Measurements from ENCODE around the gene NSD1.

The NSD1 gene

DNA sequence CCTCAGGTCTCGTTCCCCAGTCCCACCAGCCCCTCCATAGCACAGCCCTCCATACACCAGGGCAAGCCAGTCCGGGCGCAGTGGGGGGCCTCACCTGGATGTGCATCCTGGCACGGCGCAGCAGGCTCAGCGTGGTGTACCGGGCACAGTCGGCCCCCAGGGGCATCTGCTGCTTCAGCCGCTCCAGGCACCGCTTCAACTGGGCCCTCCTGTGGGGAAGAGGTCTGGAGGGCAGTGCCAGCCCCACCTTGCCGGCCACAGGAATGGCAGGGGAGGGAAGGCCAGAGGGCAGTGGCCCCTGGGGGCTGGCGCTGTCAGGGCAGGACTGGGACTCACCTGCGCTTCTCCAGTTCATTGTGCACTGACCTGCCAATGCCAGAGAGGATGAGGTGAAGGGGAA lies 176.8 kb downstream of the NSD1 start:
- no peak for DNase-seq

DNA sequence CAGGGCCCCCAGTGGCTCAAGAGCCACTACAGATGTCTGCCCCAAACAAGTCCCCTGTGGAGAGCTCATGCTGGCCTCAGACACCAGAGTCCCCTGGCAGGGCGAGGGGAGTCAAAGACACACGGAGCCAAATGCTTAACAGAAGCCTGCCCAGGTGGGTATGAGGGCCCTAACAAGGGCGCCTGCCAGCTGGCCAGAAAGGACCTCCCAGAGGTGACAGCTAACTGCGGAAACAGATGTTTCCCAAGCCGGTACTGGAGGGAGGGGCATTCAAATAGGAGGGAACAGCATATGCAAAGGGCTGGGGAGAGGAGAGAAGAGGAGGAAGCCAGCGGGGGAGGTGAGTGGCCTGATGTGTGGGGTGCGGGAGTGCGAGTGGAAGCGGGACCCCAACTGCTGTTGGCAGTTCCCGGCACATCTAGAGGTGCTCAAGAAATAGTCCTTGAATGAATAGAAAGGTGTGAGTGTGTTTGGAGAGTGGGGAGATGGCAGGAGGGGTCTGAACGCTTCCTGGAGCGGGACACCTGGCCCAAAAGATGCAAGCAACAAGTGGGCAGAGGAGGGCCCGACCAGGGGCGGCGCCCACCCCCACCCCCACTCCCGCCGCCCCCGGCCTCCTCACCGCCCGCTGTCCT lies 177.3 kb downstream of the NSD1 start:
- peak; percentile 75 for DNase-seq

DNA sequence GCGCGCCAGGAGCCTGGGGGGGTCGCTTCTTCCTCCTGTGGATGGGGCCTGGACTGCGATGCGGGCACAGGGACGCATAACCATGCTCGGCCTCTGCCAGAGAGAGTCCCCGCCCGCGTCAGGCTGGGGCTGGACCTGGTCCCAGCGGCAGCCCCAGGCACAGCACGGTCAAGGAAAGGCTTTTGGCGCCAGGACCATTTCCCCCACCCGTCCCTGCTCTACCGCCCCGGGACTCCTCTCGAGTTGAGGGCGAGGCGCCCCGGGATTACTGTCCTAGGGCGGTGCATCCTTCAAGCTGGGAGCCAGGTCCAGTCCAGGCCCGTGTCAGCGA lies 177.8 kb downstream of the NSD1 start:
- no peak for DNase-seq

DNA sequence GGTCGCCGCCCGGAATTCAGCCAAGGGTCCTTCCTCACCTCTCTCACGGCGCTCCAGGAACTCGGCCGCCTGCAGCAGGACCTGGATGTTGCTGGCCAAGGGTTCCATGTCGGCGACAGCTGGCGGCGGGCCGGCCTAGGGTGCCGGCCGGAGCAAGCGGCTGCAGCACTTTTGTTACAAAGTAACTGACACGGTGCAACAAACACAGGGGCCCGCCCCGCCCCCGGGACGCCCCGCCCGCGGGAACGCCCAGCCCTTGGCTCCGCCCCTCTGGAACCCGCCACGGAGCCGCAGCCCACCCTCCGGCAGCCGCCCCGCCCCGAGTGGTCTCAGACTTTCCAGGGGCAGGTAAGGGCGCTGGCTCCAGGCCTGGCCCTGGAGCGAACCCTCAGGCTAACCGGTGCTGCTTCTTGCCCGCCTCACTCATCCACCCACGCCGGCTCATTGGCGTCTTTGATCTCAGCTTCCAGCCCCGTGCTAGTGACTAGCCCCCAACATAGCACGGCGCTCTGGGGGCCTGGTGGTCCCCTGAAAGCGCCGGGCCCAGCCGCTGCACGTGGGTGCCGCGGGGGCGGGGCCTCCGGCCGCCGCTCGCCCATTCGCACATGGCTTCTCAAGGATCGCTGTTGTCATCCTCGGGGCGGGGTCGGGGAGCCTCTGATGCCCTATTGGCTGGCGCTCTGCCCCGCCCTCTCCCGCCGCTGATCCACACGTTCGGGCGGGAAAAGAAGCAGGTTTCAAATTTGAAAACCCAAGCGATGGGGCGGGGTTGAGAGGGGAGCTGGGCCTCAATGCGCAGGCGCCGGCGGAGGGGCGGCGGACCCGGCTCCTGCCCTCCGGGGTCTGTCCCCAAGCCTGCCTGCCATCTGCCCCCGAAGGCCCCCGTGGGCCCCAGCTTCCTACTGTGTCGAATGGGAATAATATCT lies 178.4 kb downstream of the NSD1 start, which contains the start of gene MXD3:
MXD3 (minus strand) TSS at position 176 of the 926 bp plus-strand sequence; CDS start at position 108, 68 bp downstream.
- DNase-seq, result peak; percentile 98

DNA sequence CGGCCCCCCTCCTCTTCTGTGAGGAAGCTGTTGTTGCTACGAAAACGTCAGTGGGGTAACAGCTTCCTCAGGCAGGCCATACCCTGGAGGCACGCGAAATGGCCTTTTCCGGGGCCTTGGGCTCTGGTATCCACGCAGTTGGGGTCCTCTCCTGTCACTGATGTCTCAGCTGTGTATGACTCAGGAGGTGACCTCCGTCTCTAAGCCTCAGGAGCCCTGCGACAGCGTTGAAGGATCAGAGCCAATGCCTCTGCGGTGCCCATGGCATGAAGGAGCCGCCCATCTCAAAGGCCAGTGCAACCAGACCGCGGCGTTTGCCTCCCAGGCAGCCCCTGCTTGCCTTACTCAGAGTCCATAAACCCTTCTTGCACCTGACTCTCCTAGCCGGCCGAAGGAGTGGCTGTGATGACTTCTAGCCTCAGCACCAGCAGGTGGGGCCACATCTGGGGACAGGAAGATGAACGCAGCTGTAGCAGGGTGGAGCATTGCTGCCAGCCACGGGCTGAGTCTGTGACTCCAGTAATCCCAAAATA lies 179.1 kb downstream of the NSD1 start:
- no peak for DNase-seq

DNA sequence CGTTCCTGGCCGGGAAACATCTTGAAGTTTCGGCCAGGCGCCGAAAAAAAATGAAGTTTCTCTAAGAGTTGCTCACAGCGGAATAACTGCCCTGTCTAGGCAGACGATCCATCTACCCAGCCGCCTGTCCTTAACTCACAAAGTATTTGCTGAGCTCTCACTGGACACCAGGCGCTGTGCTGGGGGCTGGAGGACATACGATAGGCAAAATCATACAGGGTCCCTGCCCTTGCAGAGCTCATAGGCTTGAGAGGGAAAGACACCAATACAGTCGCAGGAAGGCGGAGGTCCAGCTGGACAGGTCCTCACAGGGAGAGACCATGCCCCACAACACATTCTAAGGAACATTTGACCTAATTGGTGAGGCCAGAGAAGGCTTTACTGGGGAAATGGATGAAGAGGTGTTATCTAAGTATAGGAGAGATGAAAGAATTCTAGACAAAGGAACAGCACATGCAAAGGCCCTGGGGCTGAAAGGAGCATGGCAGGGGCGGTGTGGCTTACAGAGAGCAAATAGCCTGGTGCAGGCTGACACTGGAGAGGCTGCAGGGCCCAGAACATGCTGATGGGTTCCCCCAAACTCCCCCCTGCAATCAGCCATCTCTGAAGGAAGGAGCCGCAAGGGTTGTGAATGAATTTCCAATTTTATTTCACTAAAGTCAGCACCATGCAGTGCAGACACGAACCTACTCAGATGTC lies 180.1 kb downstream of the NSD1 start:
- DNase-seq, result no peak

DNA sequence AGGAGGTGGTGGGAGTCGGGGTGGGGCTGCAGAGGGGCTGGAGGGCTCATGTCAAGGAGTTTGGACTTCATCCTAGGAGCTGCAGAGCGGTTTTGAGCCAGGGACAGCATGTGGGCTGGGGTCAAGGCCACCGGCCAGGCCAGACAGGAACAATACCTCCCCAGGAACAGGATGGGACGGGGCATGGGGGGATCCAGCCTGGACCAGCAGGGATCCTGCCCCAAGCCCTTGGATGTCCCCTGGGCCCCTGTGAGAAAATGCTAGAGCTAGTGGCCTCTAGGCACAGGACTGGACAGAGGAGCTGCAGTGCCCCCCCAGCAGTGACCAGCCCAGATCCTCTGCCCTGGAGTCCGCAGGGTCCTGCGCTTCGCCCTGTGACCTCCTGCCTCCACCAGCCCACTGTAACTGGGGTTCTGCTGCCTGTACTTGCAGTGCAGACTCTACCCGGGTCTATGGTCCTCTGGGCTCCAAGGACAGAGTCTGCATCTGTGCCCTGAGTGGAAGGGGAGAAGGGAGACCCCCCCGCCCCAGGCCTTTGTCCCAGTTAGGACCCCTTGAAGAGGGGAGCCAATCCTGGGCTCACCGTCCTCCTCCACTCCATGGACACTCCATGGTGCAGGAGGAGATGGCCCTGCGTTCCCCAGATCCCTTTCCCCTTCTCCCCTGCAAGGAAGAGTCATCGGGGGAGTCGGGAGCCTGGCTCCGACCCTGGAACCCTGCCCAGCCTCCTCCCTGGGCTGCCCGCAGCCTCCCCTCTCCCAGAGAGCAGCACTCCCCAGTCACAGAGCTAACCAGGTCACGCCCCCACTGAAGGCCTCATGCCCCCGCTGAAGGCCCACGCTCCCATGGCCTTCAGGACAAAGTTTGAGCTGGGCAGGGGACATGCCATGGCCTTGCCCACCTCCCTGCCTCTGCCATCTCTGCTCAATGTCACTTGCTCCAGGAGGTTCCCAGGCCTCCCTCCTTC lies 181.1 kb downstream of the NSD1 start:
- no peak for DNase-seq

DNA sequence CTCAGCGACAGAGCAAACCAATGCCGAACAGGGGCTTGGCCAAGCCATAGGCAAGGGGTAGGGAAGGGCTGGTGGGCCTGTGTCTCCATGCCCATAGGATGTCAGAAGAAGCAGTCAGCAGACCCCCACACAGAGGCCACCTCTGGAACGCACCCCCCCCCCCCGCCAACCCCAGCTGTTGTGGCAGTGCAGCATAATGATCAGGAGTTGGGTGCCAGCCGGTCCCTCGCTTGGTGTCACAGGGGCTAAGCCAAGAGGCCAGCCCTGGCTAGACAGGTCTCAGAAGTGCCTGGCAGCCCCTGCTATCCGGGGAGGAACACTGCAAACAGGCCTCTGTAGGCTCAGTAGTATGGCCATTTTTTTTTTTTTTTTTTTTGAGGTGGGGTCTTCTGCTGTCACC lies 181.8 kb downstream of the NSD1 start:
- DNase-seq, result no peak

DNA sequence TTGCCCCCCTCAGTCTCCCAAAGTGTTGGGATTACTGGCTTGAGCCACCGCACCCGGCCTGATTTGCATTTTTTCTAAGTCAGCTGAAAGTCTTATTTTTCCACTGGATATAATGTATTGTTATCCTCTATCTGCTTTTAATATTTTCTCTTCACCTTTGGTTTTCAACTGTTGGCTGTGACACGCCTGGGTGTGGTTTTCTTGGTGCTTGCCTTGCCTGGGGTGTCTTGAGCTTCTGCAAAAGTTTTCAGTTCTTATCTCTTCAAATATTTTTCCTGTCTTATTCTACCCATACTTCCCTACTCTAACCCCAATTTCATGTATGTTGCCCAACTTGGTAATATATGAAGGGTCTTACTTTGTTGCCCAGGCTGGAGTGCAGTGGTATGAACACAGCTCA lies 182.4 kb downstream of the NSD1 start:
- DNase-seq, result no peak

DNA sequence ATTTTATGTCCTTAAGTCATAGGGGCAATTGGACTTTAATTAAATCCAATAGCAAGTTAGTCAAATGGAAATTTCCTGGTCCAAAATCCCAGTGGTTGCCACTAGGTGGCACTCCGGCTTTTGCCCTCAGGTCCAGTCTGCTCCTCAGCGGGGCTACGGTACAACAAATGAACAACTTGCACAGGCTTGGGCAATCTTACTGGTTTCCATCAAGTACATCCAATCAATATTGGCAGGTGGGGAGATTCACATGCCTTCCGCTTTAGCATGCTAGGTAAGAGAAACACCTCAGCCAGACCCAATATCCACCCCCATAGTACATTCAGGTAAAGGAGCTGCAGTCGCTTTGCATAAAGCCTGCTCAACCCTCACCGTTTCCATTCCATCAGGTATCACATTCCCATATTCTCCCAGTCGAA lies 184.4 kb downstream of the NSD1 start:
- peak; percentile 60 for DNase-seq

DNA sequence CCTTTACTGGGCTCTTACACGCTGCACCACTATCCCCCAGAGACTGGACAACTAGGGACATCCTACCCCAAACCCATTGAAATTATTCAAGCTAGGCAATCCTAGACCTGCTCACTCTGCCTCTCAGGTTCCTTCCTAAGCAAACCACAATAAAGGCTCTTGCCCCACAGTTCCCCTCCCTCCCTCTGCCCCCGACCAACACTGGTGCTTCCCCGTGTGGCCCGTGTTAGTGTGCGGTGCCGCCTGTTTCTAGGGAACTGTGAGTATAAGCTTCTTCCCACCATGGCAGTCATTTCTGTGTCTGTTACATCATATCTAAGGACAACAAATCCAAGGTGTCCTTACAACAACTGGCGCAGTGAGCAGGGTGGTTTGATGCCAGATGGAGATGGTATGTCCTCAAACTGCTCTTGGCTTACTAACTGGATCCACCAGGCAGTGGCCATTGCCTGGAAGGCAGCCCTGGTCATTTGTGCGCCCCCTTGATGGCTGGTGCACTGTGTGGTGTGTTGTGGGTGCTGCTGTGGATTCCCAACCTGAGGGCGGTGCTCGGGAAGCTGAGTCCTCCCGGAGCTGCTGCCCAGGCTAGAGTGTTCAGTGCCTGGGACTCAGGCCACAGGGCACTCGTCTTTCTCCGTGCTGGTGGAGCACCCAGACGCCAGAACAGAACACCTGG lies 186.5 kb downstream of the NSD1 start:
- no peak for DNase-seq

DNA sequence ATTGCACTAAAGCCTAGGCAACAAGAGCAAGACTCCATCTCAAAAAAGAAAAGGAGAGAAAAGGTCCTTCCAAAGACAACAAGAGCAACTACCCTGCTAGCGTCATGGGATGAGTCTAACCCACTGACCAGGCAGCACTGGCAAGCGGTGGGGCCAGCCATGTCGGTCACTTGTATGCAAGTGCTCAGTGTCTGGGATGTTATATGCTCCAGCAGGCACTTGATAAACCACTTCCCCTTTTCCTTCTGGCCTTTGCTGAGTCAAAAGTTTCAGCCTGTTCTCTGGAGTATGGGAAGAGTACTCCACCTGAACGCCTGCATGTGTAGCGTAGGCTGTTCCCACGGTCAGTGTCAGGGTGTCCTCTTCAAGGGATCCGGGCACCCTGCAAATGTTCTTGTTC lies 187.3 kb downstream of the NSD1 start:
- no peak for DNase-seq

DNA sequence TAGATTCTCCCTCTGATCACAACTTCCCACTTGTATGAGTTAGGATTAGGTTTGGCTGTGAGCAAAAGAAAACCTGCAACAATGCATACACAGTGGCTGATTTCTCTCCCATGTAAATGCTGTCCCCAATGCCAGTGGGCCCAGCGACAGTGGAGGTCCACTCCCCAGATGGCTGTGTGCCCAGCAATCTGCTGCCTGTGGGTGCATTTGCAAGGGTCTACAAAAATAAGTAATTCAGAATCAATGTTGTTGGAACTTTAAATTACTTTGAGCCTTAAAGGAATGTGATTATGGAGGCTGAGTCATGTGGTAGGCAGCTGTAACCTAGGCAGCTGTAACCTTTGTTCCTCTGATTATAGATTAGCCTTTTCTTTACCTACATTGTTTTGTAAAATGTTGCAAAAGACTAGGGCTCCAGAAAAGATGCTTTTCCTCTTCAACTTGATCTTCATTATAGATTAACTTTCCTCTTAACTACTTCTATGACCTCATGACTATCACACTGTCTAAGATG lies 192.4 kb downstream of the NSD1 start:
- no peak for DNase-seq

DNA sequence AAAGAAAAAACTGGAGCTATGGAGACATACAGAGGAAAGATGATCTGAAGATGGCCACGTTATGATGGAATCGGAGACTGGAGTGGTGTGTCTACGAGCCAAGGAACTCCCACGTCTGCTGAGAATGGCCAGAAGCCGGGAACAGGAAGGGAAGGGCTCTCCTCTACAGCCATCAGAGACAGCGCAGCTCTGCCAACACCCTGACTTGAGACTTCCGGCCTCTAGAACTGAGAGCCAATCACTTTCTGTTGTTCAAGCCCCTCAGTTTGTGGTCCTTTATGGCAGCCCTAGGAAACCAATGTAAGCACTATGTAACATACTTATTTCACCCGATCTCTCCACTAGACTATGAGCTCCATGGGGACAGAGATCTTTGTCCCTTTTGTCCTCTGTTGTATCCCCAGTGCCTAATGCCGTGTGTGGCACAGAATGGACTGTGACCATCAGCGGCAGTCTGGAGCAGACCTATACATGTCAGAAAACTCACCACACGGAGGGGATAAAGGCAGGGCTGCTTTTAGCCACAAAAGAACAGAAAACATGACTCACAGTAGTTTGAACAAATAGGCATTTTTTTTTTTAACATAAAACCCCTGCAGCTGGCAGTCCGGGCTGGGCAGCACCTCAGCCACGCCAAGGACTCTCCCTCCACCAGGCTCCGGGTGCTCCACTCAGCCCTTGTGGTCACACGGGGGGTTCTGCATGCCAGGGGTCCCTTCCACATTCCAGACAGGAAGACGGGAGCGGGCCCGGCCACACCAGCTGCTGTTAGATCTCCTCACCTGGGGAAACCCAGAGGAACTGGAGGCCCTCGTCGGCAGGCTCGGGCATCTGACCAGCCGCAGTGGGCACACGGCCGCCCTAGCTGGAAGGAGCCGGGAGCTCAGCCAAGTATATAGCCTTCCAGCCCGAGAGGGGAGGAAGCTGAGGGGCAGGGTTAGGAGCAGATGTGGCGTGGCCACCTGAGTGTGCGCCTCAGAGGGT lies 194.3 kb downstream of the NSD1 start:
- DNase-seq, result no peak

DNA sequence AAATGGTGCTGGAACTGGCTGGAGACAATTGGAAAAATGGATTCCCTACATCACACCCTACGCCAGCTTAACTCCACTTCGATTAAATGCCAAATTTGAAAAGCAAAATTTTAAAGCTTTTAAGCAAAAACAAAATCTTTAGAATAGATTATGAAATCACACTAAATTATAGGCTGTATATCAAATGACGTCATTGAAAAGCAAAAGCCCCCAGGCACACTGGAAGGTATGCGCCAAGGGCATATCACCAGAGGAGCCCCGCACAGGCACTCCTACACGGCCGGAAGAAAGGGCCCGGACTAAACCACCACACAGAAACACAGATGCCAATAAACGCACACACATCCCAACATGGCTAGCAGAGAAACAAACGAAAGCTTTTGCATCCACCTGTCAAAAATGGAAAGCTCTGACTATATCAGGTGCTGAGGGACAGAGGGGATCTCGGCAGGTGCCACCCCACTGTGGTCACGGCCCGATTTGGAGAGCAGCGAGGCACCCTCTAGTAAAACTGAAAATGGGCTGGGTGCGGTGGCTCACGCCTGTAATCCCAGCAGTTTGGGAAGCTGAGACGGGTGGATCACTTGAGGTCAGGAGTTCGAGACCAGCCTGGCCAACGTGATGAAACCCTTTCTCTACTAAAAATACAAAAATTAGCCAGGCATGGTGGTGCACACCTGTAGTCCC lies 195.1 kb downstream of the NSD1 start:
- DNase-seq, result no peak

DNA sequence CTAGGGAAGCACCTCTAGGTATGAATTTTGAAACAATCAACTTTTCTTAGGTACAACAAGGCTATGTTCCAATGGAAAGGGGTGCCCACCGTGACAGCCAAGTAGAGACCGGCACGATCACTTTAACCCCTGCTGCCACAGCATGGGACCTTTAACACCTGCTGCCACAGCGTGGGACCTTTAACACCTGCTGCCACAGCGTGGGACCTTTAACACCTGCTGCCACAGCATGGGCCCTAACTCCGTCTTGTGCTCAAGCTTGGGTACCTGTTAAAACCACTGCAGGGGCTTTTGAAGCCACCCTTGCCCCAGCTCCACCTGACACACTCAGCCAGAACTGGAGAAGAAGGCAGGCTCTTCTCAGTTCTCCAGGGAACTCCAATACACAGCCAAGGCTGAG lies 196.3 kb downstream of the NSD1 start:
- no peak for DNase-seq

DNA sequence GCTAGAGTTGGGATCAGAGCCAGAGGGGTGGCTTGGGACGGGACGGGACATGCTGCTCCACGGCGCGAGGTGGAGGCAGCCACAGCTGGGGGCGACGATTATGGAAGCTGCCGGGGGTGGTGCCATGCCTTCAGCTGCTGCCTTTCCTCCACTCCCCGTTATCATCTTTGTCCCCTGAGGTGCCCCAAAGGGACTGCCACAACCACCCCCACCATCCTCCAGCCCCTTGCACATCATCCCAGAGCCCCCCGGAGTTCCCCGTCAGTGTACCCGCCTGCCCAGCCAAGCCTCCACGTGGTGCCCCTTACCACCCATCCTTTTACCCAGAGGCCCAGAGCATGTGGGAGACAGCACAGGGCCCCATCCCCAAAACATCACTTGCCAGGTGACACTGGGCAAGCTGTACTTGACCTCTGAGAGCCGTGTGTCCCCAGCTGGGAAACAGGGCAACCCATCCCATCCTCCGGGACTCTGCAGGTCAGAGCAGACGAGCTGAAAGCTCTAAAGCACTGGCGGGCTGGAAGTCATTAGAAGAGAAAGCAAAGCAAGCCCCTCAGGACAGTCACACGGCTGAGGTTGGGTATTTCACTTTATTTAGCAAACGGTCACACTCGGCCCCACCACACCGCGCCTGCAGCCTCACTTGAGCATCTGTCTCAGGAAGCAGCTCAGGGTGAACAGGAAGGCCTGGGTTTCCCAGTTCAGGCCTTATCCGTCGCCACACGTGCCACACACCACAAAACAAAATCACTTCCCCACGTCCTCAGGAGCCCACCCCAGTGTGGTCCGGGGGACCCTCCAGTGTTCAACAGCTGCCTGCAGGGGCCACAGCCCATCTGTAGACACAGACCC lies 197.6 kb downstream of the NSD1 start:
- no peak for DNase-seq

All from NCI-H2029 (cell line).